ENCODE measurements around the gene CECR2. TPM values are rescaled to one million over a fixed set of nuclear protein-coding genes. Genes with fewer than 3 reads are reported as not detected.

CECR2 gene
- total RNA-seq, 3 donors from 2014 or later (not counting 1 experiment from before 2014, with no cell fraction given), result 0.02 to 0.45 TPM; not detected in 1

GRCh38 chr22:17332109-17332800, 37.0 kb upstream of the CECR2 start:
- intact Hi-C loops (cut with micrococcal nuclease), result no loop called here
- H3K36me3 Mint-ChIP-seq, result no peaks in the 10 kb centered on the region
- H3K9me3 ChIP-seq (ENCODE audit: control insufficient read depth, insufficient read depth, low read length), result no peaks in the 10 kb centered on the region
- H3K4me1 ChIP-seq (ENCODE audit: control insufficient read depth, insufficient read depth, low read length), result no peaks in the 10 kb centered on the region
- no peak overlapping the region for H3K4me3 Mint-ChIP-seq
- H3K4me1 Mint-ChIP-seq, result no peaks in the 10 kb centered on the region
- no peaks in the 10 kb centered on the region for H3K36me3 ChIP-seq (ENCODE audit: control insufficient read depth, insufficient read depth, low read length)
- H3K9me3 Mint-ChIP-seq, result no peaks in the 10 kb centered on the region
- H3K27me3 ChIP-seq (ENCODE audit: control insufficient read depth, insufficient read depth, low read length), result no peaks in the 10 kb centered on the region
- TF ChIP-seq CTCF (IDR thresholded peaks at IDR 0.05), result no peak
- WGBS (ENCODE audit: insufficient coverage), result 83% methylated on average over 16 of the region's 16 CpGs
- H3K27me3 Mint-ChIP-seq (ENCODE audit: low read depth in 2 of 2), result peaks cover 0 to under 1% of the 10 kb centered on the region in 2 donors
- ATAC-seq (no peak), DNase-seq (no peak)
- H3K27ac Mint-ChIP-seq, result no peak overlapping the region
- H3K4me3 ChIP-seq (ENCODE audit: low read length), result no peak overlapping the region
- H3K27ac ChIP-seq (ENCODE audit: low read length), result no peak overlapping the region

GRCh38 chr22:17334059-17334458, 35.2 kb upstream of the CECR2 start:
- Mint-ChIP-seq H3K9me3 (no peaks in the 10 kb centered on the region), H3K27me3 (ENCODE audit: low read depth in 2 of 2) (peaks cover 7 to 10% of the 10 kb centered on the region in 2 donors)

GRCh38 chr22:17334983-17335382, 34.3 kb upstream of the CECR2 start:
- Mint-ChIP-seq H3K4me3 (no peak overlapping the region), H3K27me3 (ENCODE audit: low read depth in 2 of 2) (peaks cover 10 to 11% of the 10 kb centered on the region in 2 donors), H3K4me1 (no peaks in the 10 kb centered on the region), H3K36me3 (no peaks in the 10 kb centered on the region), H3K27ac (no peak overlapping the region), H3K9me3 (no peaks in the 10 kb centered on the region)
- Histone ChIP-seq H3K4me3 (ENCODE audit: low read length) (no peak overlapping the region), H3K27me3 (ENCODE audit: control insufficient read depth, insufficient read depth, low read length) (no peaks in the 10 kb centered on the region), H3K9me3 (ENCODE audit: control insufficient read depth, insufficient read depth, low read length) (no peaks in the 10 kb centered on the region), H3K36me3 (ENCODE audit: control insufficient read depth, insufficient read depth, low read length) (no peaks in the 10 kb centered on the region), H3K27ac (ENCODE audit: low read length) (no peak overlapping the region), H3K4me1 (ENCODE audit: control insufficient read depth, insufficient read depth, low read length) (no peaks in the 10 kb centered on the region)
- DNase-seq, result no peak
- 67% methylated on average over 4 of the region's 6 CpGs for WGBS (ENCODE audit: insufficient coverage)
- intact Hi-C loops (cut with micrococcal nuclease), result no loop called here
- ATAC-seq, result no peak
- TF ChIP-seq CTCF (IDR thresholded peaks at IDR 0.05), result no peak

More at GRCh38 chr22:17334059-17334458, 35.2 kb upstream of the CECR2 start:
- Histone ChIP-seq H3K36me3 (ENCODE audit: control insufficient read depth, insufficient read depth, low read length) (no peaks in the 10 kb centered on the region), H3K27me3 (ENCODE audit: control insufficient read depth, insufficient read depth, low read length) (no peaks in the 10 kb centered on the region), H3K4me1 (ENCODE audit: control insufficient read depth, insufficient read depth, low read length) (no peaks in the 10 kb centered on the region), H3K9me3 (ENCODE audit: control insufficient read depth, insufficient read depth, low read length) (no peaks in the 10 kb centered on the region), H3K27ac (ENCODE audit: low read length) (no peak overlapping the region), H3K4me3 (ENCODE audit: low read length) (no peak overlapping the region)
- no peaks in the 10 kb centered on the region for H3K36me3 Mint-ChIP-seq
- 85% methylated on average over 6 of the region's 6 CpGs for WGBS (ENCODE audit: insufficient coverage)
- H3K4me3 Mint-ChIP-seq, result no peak overlapping the region
- no peaks in the 10 kb centered on the region for H3K4me1 Mint-ChIP-seq
- H3K27ac Mint-ChIP-seq, result no peak overlapping the region
- no peak for ATAC-seq
- DNase-seq, result no peak
- intact Hi-C loops (cut with micrococcal nuclease), result no loop called here
- no peak for TF ChIP-seq CTCF (IDR thresholded peaks at IDR 0.05)

- no peak for TF ChIP-seq CTCF (IDR thresholded peaks at IDR 0.05)
- Histone ChIP-seq H3K36me3 (ENCODE audit: control insufficient read depth, insufficient read depth, low read length) (no peaks in the 10 kb centered on the region), H3K9me3 (ENCODE audit: control insufficient read depth, insufficient read depth, low read length) (no peaks in the 10 kb centered on the region), H3K4me3 (ENCODE audit: low read length) (no peak overlapping the region), H3K27ac (ENCODE audit: low read length) (no peak overlapping the region), H3K27me3 (ENCODE audit: control insufficient read depth, insufficient read depth, low read length) (no peaks in the 10 kb centered on the region), H3K4me1 (ENCODE audit: control insufficient read depth, insufficient read depth, low read length) (no peaks in the 10 kb centered on the region)
- Mint-ChIP-seq H3K27ac (no peak overlapping the region), H3K4me3 (no peak overlapping the region), H3K27me3 (ENCODE audit: low read depth in 2 of 2) (peaks cover 10 to 11% of the 10 kb centered on the region in 2 donors), H3K9me3 (no peaks in the 10 kb centered on the region), H3K4me1 (no peaks in the 10 kb centered on the region), H3K36me3 (no peaks in the 10 kb centered on the region)
- ATAC-seq (no peak), DNase-seq (no peak)
- intact Hi-C loops (cut with micrococcal nuclease), result no loop called here
- no CpG with 5 or more reads among the region's 5 CpGs for WGBS (ENCODE audit: insufficient coverage)
Observed at GRCh38 chr22:17336061-17336460, 33.2 kb upstream of the CECR2 start.
